Neuronal stem cell (in vitro differentiated cells): Measurements from ENCODE around the gene WDR18.

ENCODE experiments used
- DNase-seq: peaks from one replicate; pipeline ENCODE4 v3.0.0-alpha.2; 2013; ENCODE audit warnings: low spot score
- H2AFZ ChIP-seq: one replicate; pipeline ENCODE4 v1.6.1; 2013; ENCODE audit warnings: mild to moderate bottlenecking, low read length, inconsistent platforms
- H2AK5ac ChIP-seq: 2 replicates; pipeline ENCODE4 v1.6.1; 2013; ENCODE audit warnings: low read depth, mild to moderate bottlenecking, inconsistent platforms, low read length, moderate library complexity, mixed read lengths
- H2BK120ac ChIP-seq: 2 replicates; pipeline ENCODE4 v1.6.1; 2013; ENCODE audit warnings: low read depth, mild to moderate bottlenecking, inconsistent platforms, low read length, moderate library complexity, mixed read lengths
- H2BK12ac ChIP-seq: one replicate; pipeline ENCODE4 v1.6.1; 2013; ENCODE audit warnings: low read length, inconsistent platforms
- H2BK15ac ChIP-seq: 2 replicates; pipeline ENCODE4 v1.6.1; 2013; ENCODE audit warnings: mild to moderate bottlenecking, low read length, inconsistent platforms, mixed read lengths
- H2BK5ac ChIP-seq: one replicate; pipeline ENCODE4 v1.6.1; 2013; ENCODE audit warnings: inconsistent platforms, mild to moderate bottlenecking, low read length, moderate library complexity
- H3K14ac ChIP-seq: one replicate; pipeline ENCODE4 v1.6.1; 2013; ENCODE audit warnings: low read length, inconsistent platforms
- H3K18ac ChIP-seq: 2 replicates; pipeline ENCODE4 v1.6.1; 2013; ENCODE audit warnings: low read length, inconsistent platforms
- H3K23ac ChIP-seq: 2 replicates; pipeline ENCODE4 v1.6.1; 2013; ENCODE audit warnings: low read depth, mild to moderate bottlenecking, mixed read lengths, low read length, inconsistent platforms; ENCODE audit not compliant: poor library complexity
- H3K27ac ChIP-seq: replicated peaks from 3 replicates; pipeline ENCODE4 v1.5.1; 2013; ENCODE audit warnings: low read length, inconsistent platforms
- H3K27me3 ChIP-seq, 3 experiments: 2 replicates each; pipeline ENCODE4 v1.6.1; 2013; ENCODE audit warnings: low read length in 3 of 3, mild to moderate bottlenecking in 2 of 3, inconsistent platforms in 1 of 3, low read depth in 1 of 3, mixed read lengths in 1 of 3, moderate library complexity in 1 of 3; ENCODE audit not compliant: control insufficient read depth in 3 of 3, insufficient read depth in 3 of 3
- H3K36me3 ChIP-seq, 2 donors: replicated peaks in 1 of 2; 2 replicates each; pipeline ENCODE4 v1.6.1; 2013; ENCODE audit warnings: low read length in 2 of 2; ENCODE audit not compliant: control insufficient read depth in 2 of 2, insufficient read depth in 2 of 2
- H3K4ac ChIP-seq: 2 replicates; pipeline ENCODE4 v1.6.1; 2013; ENCODE audit warnings: inconsistent platforms, mild to moderate bottlenecking, low read length, moderate library complexity
- H3K4me1 ChIP-seq, 2 donors: 1 replicate in 1 of 2; 2 replicates in 1 of 2; pipeline ENCODE4 v1.6.1; 2013; ENCODE audit warnings: low read length in 2 of 2, low read depth in 1 of 2; ENCODE audit not compliant: control insufficient read depth in 2 of 2, insufficient read depth in 1 of 2
- H3K4me2 ChIP-seq: one replicate; pipeline ENCODE4 v1.6.1; 2013; ENCODE audit warnings: mild to moderate bottlenecking, low read length, inconsistent platforms; ENCODE audit not compliant: insufficient read depth, poor library complexity, severe bottlenecking
- H3K4me3 ChIP-seq, 2 donors: 2 replicates each; pipeline ENCODE4 v1.5.1; 2013; ENCODE audit warnings: low read length in 2 of 2, mild to moderate bottlenecking in 2 of 2, inconsistent platforms in 1 of 2, moderate library complexity in 1 of 2
- H3K79me1 ChIP-seq: one replicate; pipeline ENCODE4 v1.6.1; 2013; ENCODE audit warnings: low read depth, mild to moderate bottlenecking, inconsistent platforms, low read length, moderate library complexity
- H3K9ac ChIP-seq: one replicate; pipeline ENCODE4 v1.6.1; 2013; ENCODE audit warnings: mild to moderate bottlenecking, low read depth, low read length, inconsistent platforms; ENCODE audit not compliant: poor library complexity
- H3K9me3 ChIP-seq, 2 donors: replicated peaks in 1 of 2; 2 replicates each; pipeline versions ENCODE3 to v1.6.1; 2013; ENCODE audit warnings: low read length in 2 of 2, mild to moderate bottlenecking in 2 of 2, inconsistent platforms in 1 of 2, low read depth in 1 of 2, mixed read lengths in 1 of 2, moderate library complexity in 1 of 2; ENCODE audit not compliant: control insufficient read depth in 2 of 2, insufficient read depth in 1 of 2
- H4K8ac ChIP-seq: one replicate; pipeline ENCODE4 v1.6.1; 2013; ENCODE audit warnings: low read depth, mild to moderate bottlenecking, inconsistent platforms, low read length, moderate library complexity
- H4K91ac ChIP-seq: one replicate; pipeline ENCODE4 v1.6.1; 2013; ENCODE audit warnings: low read length, low read depth, mild to moderate bottlenecking, inconsistent platforms; ENCODE audit not compliant: poor library complexity
- WGBS, 2 donors: extraction: QIAGEN DNeasy Blood & Tissue Kit; methylation state at CpG; one replicate each; pipeline ENCODE4 v1.1.7; 2013; ENCODE audit warnings: missing lambda C conversion rate in 2 of 2, mixed read lengths in 1 of 2; ENCODE audit not compliant: insufficient read length in 2 of 2, insufficient replicate concordance in 1 of 2; ENCODE audit errors: extremely low coverage in 2 of 2; 5-methylcytosine and 5-hydroxymethylcytosine counted together

WDR18 gene

GRCh38 chr19:1039646-1040475 is 55.7 kb downstream of the WDR18 start, which contains the start of gene ABCA7:
Gene ABCA7, plus strand, starts transcription at chr19:1040107. Its CDS starts 1,255 bp downstream, at chr19:1041362.
- Histone ChIP-seq H3K14ac (no peak within 1 kb of the TSS), H2BK5ac (peak within 1 kb of the TSS; percentile 2), H2BK12ac (no peak within 1 kb of the TSS), H3K4me3 (peak within 1 kb of the TSS; percentile 57 to 71), H2AFZ (peak within 1 kb of the TSS; percentile 90), H3K9me3 (no peaks in the 10 kb centered on the region), H3K4me1 (peaks cover 7 to 13% of the 10 kb centered on the region in 2 donors), H3K4ac (no peak within 1 kb of the TSS), H3K36me3 (peaks cover 20 to 35% of the 10 kb centered on the region in 2 donors), H3K4me2 (peak within 1 kb of the TSS; percentile 82), H2BK120ac (peak within 1 kb of the TSS; percentile 81), H2BK15ac (no peak within 1 kb of the TSS), H2AK5ac (peak within 1 kb of the TSS; percentile 63), H3K27me3 (no peaks in the 10 kb centered on the region), H3K27ac (peak within 1 kb of the TSS; percentile 54), H3K23ac (peak within 1 kb of the TSS; percentile 89), H3K9ac (peak within 1 kb of the TSS; percentile 81), H4K8ac (no peak within 1 kb of the TSS), H3K18ac (peak within 1 kb of the TSS; percentile 94), H4K91ac (no peak within 1 kb of the TSS), H3K79me1 (peaks cover 4% of the 10 kb centered on the region)
- WGBS, 2 donors: no CpG with 5 or more reads among the region's 56 CpGs
- DNase-seq: peak; percentile 96

GRCh38 chr19:1040476-1041271 is 56.5 kb downstream of the WDR18 start:
- Histone ChIP-seq H4K91ac (no peak overlapping the region), H3K9me3 (no peaks in the 10 kb centered on the region), H3K27ac (no peak overlapping the region), H2BK120ac (no peak overlapping the region), H3K14ac (no peak overlapping the region), H4K8ac (no peak overlapping the region), H3K9ac (peak overlapping the region; percentile 66), H2BK12ac (no peak overlapping the region), H2AK5ac (peak overlapping the region; percentile 94), H3K18ac (peak overlapping the region; percentile 89), H3K23ac (peak overlapping the region; percentile 80), H3K79me1 (peaks cover 4% of the 10 kb centered on the region), H2BK15ac (peak overlapping the region; percentile 87), H3K27me3 (no peaks in the 10 kb centered on the region), H2AFZ (peak overlapping the region; percentile 90), H3K4me3 (peak overlapping the region; percentile 57 to 72), H3K4me2 (peak overlapping the region; percentile 82), H3K4me1 (peaks cover 7 to 13% of the 10 kb centered on the region in 2 donors), H3K36me3 (peaks cover 20 to 29% of the 10 kb centered on the region in 2 donors), H3K4ac (no peak overlapping the region), H2BK5ac (no peak overlapping the region)
- WGBS, 2 donors: no CpG with 5 or more reads among the region's 27 CpGs
- peak; percentile 88 for DNase-seq

GRCh38 chr19:1041272-1041834 is 57.2 kb downstream of the WDR18 start:
- no CpG with 5 or more reads among the region's 26 CpGs for WGBS, 2 donors
- no peak for DNase-seq
- H4K8ac ChIP-seq: no peak overlapping the region
- peak overlapping the region; percentile 57 to 72 for H3K4me3 ChIP-seq
- H3K4me1 ChIP-seq: peaks cover 7 to 13% of the 10 kb centered on the region in 2 donors
- H3K18ac ChIP-seq: peak overlapping the region; percentile 89
- peak overlapping the region; percentile 94 for H2AK5ac ChIP-seq
- no peak overlapping the region for H3K27ac ChIP-seq
- H3K9ac ChIP-seq: peak overlapping the region; percentile 66
- H2BK5ac ChIP-seq: no peak overlapping the region
- H3K23ac ChIP-seq: peak overlapping the region; percentile 80
- H2BK12ac ChIP-seq: no peak overlapping the region
- no peak overlapping the region for H2BK120ac ChIP-seq
- H4K91ac ChIP-seq: peak overlapping the region; percentile 72
- H3K27me3 ChIP-seq: no peaks in the 10 kb centered on the region
- peak overlapping the region; percentile 71 for H3K4me2 ChIP-seq
- peaks cover 16 to 23% of the 10 kb centered on the region in 2 donors for H3K36me3 ChIP-seq
- peaks cover 4% of the 10 kb centered on the region for H3K79me1 ChIP-seq
- H3K14ac ChIP-seq: peak overlapping the region; percentile 75
- H3K4ac ChIP-seq: peak overlapping the region; percentile 38
- H3K9me3 ChIP-seq: no peaks in the 10 kb centered on the region
- H2BK15ac ChIP-seq: peak overlapping the region; percentile 88
- peak overlapping the region; percentile 90 for H2AFZ ChIP-seq
